CMK (cell line): ENCODE data around the gene NME8.

Source experiments
- DNase-seq: peaks from one replicate; pipeline ENCODE4 v3.0.0-alpha.2; 2010; ENCODE audit warnings: low read depth

NME8 gene

DNA sequence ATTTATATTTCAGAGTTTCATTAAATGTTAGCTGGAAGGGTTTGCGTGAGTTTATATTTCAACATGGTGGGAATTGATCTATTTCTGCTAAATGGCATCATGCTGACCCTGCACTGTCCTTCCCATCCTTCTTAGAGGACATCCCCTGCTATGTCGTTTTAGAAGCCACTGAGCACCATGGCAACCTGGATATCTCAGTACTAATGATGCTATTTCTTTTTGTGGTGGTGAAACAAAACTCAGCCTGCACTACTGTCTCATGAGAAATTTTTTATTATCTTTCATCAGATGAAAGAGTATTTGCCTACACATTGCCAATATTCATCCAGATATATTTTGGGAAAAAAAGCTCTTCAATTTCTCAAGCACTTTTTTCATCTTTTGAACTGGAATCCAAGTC lies 84.1 kb downstream of the NME8 start:
- no peak for DNase-seq

DNA sequence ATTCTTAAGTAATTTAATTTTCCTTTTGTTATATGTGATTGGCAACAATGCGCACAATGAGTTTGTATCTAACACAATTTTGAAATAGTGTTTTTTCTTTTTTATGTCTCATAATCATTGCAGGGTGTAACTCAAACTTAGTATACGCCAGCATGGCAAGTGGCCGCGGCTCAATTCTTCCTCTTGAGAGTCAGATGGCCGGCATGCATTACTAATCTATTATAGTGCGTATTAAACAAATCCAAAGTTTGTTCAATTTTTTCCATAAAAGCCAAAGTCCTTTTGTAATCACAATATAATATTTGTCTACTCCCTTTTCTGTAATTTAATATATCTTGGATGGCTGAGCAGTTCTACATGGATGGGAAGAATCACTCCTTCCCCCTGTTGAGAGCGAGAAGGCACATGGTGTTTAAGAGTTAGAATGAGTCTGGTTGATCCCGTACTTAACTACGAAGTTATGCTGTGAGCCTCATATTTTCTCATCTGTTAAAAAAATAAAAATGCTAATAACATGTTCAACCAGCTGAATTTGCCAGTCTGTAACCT lies 84.7 kb downstream of the NME8 start:
- DNase-seq, result no peak

DNA sequence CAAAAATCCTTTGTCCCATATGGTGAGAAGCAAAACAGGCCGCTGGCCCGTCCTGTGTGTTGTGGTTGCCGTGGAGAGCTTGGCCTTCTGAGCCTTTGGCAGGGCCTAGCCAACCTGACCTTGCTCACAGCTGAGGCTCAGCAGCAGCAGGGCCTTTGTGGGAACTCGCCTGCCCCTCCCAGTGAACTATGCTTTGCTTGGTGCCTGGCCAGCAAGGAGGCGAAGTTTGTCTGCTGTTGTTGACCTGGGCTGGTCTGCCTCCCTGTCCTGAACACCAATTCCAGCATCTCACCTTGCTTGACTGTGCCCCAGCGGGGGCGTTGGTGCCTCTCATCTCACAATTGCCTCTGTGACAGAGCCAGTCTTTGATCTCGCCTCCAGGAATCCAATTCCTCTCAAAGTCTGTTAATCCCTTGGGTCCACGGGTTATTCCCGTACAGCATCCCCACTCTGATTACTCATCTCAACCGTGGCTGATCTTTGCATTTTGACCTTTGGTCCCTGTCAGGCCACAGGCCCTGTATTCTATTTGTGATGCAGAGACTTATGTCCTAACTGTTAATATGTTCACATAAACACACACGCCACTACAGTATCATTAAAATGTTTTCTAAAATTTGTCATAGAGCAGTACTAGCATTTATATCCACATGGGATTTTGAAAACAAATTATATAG lies 94.7 kb downstream of the NME8 start:
- no peak for DNase-seq

DNA sequence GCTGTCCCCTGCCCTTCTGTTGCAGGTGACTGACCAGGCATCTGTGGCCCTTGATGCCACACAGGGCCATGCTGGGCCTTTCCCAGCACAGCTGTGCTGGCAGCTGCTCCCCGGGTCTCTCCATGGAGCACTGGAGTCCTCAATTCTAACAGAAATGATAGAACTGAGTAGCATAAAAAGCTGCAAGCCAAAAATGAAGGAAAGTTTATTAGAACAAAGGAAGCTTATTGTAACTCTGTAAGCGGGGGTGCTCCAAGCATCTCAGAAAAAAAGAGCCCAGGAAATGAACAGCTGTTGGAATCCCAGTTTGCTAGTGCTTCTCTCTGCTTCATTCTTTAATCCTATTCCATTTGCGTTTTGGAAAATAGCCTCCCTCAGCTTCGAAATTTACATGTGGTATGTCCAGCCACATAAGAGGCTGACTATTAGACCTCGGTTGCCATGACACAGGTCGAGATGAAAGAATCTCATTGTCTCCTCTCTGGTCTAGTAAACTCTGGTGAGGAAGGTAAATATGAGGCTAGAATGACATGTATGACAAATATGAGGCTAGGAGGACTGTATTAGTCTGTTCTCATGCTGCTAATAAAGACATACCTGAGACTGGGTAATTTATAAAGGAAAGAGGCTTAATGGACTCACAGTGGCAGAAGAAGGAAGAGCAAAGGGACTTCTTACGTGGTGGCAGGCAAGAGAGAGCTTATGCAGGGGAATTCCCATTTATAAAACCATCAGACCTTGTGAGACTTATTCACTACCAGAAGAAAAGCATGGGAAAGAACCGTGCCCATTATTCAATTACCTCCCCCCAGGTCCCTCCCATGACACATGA lies 95.7 kb downstream of the NME8 start:
- no peak for DNase-seq

DNA sequence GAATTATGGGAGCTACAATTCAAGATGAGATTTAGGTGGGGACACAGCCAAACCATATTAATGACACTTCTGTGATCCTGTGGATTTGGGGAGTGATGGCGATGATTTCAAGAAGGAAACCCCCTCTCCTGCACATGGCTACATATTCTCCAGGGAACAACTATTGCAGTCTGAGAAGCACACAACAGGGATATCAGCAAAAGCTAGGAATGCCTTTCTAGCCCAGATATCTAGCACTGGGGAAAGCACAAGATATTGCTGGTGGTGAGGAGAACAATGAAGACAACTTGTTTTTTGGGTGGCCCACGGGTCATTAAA lies 96.3 kb downstream of the NME8 start:
- no peak for DNase-seq

DNA sequence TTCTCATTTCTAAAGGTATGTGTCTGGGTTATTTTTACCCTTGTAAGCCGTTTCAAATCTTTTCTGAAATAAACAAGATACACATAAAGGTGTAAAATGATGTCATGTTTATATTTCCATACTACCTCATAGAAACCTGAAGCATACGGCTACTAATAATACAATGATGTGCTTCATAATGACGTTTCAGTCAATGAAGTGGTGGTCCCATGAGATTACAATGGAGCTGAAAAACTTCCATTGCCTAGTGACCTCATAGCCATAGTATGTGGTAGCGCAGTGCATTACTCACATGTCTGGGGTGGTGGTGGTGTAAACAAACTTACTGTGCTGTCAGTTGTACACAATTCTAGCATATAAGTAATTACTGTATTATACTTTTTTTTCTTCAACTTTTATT lies 96.9 kb downstream of the NME8 start:
- no peak for DNase-seq

DNA sequence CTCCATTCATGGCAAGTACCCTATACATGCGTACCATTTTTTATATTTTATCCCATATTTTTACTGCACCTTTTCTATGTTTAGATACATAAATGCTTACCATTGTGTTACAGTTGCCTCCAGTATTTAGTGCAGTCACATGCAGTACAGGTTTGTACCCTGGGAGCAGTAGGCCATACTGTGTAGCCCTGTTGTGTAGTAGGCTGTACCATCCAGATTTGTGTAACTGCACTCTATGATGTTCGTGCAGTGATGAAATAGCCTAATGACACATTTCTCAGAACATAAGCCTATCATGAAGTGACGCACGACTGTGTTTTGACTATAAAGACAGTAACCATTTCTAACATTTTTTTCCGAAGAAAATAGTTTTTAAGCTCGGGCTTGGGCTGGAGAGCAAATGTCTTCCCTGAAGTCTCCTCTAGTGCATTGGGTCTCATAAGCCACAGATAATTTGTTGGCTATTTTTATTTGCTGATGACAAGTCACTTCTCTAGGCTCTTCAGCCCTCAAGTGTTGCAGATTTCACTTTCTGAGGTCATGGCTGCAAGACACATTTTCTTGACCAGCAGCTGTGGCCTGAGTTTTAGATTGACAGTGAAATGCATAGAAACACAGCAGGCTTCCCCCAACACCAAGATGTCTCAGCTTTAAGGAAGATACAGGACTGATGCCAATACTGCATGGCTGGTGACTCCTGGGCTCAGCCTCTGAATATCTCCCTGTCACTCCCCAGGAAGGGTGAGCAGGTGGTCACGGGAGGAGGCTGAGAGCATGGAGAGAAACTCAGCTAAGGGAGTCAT lies 98.9 kb downstream of the NME8 start:
- no peak for DNase-seq

DNA sequence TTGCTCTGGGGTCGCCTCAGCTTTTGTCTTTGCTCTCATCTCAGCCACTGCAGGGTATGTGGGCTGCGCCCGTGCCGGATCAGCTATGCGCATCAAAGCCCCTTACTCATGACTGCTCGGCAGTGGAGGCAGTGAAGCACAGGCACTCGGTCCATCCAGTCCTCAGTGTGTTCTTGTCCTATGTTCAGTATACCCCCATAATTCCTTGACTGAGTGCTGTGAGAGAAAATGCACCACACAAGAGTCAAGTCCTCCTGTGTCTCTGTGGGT lies 99.5 kb downstream of the NME8 start:
- no peak for DNase-seq
